ENCODE data around the gene KIAA1549.
"Not testable (repeated sequence)": the region's sequence is repeated elsewhere in the genome, so short reads cannot be mapped to it uniquely, and the experiment has no call there.

KIAA1549 gene

DNA sequence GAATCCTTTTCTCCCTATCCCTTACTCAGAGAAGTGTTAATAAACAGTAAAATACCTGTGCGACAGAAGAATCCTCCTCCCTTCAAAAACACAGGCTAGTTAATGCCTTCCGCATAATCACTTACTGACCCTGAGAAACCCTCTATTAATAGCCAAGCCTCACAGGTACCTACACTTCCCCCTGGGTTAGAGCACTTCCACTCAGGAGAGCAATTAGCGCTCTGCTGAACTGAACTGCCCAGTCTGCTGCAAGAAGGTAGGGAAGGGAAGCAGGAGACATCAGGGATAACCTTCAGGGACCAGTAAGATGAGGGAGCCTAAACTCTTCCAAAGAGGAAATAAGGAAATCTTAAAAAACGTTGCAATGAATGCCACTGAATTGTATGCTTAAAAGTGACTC lies 39.6 kb downstream of the KIAA1549 start:
- no peak for DNase-seq

DNA sequence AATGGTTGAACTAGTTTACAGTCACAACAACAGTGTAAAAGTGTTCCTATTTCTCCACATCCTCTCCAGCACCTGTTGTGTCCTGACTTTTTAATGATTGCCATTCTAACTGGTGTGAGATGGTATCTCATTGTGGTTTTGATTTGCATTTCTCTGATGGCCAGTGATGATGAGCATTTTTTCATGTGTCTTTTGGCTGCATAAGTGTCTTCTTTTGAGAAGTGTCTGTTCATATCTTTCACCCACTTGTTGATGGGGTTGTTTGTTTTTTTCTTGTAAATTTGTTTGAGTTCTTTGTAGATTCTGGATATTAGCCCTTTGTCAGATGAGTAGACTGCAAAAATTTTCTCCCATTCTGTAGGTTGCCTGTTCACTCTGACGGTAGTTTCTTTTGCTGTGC lies 40.6 kb downstream of the KIAA1549 start:
- not testable (repeated sequence) for DNase-seq

DNA sequence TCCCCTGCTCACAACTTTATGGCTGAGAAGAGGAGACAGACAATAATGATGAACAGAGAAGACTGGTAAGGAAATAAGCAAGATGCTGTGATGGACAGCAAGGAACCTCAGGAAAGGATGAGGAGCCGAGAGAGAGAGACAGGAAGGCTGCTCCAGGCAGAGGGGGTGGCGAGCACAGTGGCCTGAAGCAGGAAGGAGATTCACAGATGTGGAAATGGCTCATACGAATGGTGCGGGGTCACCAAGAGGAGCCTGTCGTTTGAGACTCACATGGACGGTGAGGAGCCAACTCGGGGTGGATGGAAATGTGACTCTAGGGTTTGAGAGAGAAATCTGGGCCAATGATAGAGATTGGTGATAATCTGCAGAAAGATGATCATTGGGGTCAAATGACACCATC lies 43.7 kb downstream of the KIAA1549 start:
- no peak for DNase-seq

DNA sequence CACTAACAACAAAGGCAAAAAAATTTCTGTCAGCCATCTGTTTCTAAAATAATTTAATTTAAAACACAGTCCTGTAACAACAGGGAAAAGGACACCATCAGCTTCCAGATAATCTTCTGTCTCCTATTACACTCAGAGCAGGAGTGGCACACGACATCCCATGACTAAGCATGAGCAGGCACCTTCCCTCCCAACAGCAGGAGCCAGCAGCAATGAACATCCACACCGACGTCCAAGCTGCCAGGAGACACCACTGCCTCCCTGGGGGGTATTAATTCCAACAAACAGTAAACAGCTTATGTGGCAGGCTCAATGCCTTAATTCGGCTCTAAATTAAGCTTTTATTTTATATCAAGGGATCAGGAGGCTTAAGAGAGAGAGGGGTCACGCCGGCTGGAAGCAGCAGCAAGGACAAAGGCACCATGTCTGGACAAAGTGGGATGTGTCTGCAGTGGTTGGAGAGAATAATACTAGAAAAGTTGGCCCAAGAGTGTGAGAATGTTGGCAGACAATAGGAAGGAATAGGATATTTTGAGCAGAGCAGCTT lies 45.7 kb downstream of the KIAA1549 start:
- peak; percentile 27 for DNase-seq

DNA sequence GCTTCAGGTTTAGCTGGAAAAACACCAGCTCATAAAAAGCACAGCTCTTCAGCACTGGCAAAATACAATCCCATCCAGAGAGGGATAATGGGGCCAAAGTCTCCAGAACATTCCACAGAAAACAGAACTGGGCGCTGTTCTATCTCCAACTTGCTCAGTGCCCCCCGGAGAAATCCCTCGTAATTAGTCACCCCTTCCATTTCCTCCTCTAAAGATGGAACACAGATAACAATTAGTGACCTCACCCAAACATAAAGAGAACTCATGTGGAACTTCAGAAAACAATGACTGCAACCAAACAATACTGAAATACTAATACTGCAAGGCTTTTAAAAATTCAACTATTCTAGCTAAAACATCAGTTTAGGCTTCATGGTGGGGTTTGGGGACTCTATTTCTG lies 46.3 kb downstream of the KIAA1549 start:
- no peak for DNase-seq

DNA sequence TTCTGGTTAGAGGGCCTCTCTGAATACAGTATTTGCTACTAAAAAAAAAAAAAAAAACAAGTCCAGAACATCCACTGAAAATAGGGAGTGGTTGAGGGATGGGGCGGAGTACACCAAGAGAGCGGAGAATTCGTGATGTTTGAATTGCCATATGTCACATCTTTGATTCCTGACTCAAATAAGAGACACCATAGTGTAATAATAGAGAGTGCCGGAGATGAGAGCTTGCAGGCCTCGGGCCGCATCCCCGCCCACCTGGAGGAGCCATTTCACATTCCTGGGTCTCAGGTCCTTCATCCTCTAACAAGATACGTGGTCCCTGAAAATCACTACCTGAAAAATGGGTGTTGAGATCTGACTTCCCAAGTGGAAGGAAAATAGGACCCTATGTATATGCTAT lies 46.8 kb downstream of the KIAA1549 start:
- DNase-seq = no peak

DNA sequence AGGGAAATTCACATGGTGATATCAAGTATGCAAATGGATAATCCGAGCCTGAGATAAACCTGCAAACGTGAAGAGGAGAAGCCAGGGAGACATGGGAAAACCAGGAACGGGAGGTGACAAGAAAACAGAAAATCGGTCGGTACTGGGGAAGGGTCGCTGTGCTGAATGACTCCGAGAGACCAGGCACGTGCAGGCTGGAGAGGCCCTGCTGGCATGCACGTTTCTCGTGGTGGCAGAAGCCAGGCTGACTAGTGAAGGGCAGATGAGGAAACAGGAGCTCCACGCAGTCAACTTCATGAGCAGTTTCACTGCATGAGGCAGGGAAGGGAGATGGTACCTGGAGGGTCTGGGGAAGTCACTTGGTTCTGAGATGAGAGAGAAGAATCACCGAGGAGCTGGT lies 48.3 kb downstream of the KIAA1549 start:
- DNase-seq = no peak

DNA sequence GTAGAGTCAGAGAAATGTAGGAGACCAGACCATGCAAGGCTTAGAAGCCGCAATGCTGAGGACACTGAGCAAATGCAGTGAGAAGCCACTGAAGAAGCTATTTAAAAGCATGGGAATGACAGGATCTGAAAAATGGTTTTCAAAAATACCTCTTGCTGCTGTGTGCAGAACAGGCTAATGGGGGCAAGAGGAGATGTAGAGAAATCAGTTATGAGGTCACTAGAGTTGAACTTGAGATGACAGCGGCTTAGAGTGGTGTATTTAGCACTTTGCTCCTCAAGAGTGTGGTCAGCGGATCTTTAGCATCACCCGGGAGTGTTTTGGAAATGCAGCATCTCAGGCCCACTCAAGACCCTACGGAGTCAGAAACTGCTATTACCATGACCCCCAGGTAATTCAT lies 48.8 kb downstream of the KIAA1549 start:
- no peak for DNase-seq

DNA sequence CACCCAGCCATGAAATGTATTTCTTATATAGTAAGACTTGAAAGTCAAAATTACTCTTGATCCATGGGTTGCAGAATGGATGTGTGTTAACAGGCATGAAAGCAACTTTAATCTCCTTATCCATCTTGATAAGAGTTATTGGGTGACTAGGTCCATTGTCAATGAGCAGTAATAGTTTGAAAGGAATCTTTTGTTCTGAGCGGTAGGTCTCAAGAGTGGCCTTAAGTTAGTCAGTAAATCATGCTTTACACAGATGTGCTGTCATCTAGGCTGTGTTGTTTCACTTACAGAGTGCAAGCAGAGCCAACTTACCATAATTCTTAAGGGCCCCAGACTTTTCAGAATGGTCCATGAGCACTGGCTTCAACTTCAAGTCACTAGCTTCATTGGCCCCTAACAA lies 51.2 kb downstream of the KIAA1549 start:
- no peak for DNase-seq

DNA sequence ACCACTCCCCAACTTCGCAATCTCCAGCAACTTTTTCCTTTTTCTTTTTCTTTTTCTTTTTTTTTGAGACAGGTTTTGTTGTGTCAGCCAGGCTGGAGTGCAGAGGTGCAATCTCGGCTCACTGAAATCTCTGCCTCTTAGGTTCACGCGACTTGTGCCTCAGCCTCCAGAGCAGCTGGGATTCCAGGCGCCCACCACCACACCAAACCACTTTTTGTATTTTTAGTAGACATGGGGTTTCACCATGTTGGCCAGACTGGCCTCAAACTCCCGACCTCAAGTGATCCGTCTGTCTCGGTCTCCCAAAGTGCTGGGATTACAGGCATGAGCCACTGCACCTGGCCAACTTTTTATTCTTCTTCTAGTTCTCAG lies 55.0 kb downstream of the KIAA1549 start:
- DNase-seq = no peak

DNA sequence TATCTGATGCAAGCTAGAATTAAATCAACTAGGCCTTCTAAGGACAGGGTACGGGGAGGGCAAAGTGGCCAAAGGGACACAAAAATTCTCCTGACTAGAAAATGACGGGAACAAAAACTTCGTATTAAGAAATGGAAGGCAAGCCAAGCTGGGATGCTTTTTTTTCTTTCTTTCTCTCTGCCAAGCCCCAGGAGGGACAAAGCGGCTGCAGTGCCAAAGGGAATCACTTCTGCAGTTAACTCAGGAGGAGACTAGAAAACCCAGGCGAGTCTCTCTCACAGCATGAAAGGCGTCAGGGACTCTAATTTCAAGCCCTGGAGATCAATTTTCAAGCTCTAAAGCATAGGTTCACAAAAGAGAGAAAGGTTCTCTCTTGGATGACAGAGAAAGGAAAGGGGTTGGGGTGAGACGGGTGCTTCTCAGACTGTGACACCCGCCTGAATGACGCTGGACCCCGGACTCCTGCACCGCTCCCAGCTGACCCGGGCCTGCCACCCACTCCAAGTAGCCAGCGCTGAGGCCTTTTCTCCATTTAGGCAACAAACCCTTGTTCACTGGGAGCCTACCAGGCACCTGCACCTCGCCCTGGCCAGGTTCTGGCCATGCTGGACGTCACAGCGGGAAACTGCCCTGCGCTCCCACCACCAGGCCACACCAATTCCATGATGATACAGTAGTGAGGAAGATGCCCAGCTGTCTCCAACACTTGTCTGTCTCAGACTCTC lies 56.5 kb downstream of the KIAA1549 start:
- DNase-seq = no peak

DNA sequence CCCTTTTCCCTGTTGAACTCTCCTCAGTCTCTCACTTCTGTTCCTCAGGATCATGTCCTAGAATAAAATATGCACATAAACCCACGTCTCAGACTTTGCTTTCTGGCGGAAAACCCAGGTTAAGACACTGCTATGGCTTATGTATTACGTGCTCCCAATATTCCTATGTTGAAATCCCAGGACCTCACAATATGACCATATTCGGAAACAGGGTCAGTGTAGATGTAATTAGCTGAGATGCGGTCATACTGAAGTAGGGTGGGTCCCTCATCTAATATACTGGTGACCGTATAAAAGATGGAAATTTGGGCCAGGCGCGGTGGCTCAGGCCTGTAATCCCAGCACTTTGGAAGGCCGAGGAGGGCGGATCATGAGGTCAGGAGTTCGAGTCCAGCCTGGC lies 59.9 kb downstream of the KIAA1549 start:
- DNase-seq = no peak

DNA sequence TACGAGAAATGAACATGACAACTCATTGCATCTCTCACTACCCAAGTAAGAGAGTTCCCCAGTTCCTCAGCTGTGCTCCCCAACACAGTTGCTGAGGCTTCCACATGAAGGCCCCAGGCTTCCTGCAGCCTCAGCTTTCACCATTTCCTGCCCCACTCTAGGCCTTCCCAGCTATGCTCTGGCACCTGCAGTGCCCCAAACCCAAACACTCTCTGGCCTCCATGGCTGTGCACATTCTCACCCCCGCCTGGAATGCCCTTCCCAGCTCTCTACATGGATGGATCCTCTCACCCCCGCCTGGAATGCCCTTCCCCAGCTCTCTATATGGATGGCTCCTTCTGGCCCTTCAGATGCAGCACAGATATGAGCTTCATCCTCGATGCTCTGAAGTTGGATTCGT lies 61.3 kb downstream of the KIAA1549 start:
- no peak for DNase-seq

DNA sequence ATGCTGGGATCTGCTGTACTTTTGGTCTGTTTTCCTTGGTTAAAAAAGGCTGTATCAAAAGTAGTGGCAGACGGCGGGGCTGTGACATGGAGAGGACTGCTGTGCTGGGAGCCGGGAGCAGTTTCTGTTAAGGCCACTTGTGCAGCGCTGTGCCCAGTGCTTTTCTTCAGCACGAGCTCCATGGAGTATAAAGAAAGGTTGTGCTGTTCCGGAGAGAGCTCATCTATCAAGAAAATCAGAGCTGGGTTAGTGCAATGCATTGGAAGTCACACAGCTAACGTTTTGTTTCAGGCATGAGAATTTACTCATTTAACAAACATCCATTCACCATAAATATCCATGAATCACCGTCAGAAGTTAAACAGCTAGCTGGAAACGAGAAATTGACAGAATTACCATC lies 62.0 kb downstream of the KIAA1549 start:
- no peak for DNase-seq

DNA sequence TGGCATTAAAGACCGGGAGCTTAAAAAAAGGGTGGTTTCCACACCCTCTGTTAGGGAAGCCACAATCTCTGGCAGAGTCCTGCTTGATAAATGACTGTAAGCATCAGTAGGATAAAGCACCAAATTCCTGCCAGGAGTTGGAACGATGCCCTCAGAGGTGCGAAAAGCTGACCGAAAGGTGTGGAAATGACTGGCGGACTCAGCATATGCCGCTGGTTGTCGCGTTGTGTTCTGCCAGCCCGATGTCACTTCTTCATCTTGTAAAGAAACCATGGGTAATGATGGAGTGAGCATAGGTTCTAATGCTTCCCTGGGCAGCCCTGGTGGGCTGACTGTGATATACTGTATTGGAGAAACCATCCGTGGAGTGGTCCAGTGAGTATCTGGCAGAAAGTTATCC lies 62.4 kb downstream of the KIAA1549 start:
- DNase-seq = no peak

DNA sequence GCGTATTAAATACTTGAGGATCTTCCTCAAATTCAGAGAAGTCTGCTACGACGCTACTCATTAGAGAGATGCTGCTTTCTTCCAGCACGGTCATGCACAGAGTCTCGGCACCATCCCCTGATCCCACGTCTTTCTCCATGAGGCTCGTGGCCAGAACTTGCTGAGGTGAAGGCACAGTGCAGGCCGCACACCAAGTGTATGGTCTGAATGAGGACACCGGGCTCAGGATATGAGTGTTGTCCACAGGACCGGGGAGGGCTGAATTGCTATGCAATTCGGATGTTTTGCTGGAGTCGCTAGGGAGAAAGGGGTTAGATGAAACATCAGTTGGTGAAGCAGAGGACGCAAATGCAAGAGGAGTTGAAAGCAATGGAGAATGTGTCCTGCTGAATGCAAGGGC lies 63.0 kb downstream of the KIAA1549 start:
- DNase-seq = no peak

DNA sequence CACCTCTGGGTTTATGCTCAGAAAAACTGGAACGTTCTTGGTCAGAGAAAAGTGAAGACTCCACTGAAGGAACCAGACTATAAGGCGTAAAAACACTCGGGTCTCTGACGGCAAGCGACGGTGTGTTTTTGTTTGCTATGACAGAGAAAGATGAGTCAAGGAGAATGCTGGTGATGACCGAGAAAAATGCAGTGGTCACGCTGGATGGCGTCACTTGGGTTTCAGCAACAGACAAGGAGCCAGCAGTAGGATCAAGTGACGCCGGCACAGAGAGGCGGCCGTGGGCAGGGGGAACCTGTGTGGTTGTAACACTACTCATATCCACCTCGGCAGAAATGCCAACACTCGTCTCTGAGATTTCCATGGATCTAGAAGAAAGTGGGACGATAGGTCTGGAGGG lies 63.4 kb downstream of the KIAA1549 start:
- no peak for DNase-seq

DNA sequence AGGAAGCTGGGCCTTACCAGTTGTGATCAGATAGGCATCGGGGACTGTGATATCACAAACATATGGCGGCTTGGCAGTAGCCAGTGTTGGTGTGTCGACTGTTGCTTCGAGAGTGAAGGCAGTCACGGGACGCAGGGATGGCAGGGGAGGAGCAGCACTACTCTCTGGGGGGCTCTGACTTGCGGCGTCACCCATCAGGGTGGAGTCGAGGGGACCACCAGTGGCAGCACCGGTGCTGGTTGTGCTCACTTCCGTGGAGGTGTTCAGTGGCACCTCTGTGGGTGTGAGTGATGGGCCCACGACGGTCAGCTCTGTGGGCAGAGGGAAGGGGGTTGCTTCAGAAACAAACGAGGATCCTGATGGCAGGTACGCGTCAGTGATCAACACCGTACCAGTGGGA lies 64.5 kb downstream of the KIAA1549 start:
- DNase-seq = no peak

DNA sequence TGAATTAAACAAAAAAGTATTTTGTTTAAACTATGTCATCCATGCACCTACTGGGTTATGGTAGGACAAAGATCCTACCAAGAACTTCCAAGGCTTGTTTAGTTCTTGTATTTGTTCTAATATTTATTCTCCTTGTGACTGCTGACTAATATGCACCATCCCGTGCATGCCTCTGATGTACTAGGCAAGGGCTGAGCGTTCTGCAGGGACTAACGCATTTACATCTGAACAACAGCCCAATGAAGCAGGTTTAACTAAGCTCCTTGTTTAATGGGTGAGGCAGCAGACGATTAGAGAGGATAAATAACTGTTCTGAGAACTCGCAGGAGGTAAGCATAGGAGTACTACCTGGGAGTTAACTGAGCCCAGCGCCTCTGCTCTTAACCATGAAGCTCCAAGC lies 64.9 kb downstream of the KIAA1549 start:
- DNase-seq = no peak

DNA sequence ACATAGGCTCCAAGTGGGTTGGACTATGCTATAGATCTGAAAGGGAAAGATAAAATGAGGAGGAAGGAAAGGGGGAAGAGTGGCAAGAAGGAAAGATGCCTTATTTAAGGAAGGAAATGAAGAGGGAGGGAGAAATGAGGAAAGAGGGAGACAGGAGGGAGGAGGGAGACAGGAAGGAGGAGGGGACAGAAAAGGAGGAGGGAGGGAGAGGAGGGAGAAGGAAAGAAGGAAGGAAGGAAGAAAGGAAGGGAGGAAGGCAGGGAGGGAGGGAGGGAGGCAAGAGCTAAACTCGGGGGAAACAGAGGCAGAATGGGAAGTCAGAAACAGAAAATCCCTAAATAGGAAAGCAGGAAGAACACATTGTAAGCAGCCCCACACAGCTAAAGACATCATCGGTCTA lies 67.4 kb downstream of the KIAA1549 start:
- DNase-seq = no peak

DNA sequence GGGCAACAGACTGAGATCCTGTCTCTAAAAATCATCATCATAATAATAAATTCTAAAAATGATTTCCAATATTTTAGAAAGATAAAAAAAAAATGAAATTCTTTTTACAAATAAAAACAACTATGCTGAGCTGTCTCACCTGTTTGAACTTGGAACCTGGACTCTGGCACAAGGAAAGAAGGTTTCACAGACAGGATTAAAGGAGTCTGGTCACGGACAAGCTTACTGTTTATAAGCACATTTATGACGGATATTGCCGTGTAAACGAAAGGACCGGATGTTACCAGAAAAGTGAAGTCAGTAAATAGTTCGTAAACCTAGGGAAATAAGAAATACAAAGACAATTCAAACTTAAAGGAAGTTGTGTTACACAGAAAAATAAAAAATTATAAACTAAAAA lies 70.2 kb downstream of the KIAA1549 start:
- no peak for DNase-seq

DNA sequence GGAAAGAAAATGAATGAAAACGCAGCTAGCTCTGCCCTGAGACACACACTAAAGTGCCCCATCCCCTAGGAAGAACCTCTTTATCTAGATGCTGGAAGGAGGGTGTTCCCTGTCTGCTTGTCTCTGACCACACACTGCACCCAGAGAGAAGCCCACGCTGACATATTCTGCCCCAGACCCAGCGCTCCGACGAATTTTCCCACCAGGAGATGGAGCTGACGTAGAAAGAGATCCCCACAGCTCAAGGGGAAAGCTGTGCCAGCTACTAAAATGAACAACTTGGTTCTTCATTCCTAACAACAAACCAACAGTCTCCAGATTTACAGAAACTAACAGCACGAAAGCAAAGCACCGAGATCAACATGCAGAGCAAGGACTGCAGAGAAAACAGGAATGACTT lies 73.3 kb downstream of the KIAA1549 start:
- DNase-seq = no peak

DNA sequence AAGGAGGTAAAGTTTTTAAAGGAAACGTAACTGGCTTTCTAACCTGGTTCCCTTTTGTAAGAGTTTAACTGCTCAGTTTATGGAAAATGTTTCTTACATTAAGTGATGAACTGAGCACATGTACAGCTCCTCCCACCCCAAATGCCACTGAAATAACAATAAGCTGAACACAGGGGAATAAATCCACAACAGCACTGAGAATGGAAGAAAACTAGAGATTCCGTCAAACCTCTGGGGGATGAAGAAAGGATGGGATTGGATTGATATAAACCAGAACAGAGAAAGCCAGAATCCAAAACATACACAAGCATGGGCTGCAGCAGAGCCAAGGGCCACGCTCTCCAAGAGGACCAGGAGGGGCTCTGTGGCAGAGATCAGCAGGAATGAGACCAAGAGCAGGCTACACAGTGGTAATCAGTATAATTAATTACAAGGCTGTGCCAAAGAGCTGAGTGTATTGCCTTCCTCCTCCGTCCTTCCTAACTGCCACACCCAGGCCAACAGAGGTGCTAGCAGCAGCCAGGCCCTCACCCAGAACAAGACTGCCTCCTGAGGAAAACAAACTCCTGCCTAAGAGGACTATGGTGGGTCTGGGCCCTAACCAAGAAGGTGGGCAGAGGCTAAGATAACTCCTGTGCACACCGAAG lies 73.9 kb downstream of the KIAA1549 start:
- no peak for DNase-seq

DNA sequence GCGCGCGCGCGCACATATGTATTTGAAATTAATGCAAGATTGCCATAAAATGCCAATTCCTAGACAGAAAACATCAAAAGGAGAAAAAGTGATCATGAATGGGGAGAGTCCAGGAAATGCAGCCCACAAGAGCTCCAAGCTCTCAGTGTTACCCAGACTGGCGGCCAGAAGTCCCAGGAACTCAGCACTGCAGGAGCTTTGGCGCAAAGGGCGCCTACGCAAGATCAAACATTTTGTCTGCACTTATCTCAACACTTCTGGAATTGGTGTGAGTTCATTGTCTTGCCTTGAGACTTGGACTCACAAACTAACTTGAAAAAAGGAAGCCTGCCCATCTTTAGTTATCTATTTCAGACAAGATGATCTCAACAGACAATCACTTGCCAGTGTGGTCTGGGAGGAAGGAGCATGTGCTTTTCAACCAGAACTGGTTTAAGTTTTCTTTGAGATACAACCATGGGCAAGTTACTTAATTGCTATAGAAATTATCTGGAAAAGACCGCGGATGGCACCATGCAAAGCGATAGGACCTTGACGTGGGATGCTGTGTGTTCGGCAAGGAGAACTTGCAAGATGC lies 77.2 kb downstream of the KIAA1549 start:
- no peak for DNase-seq

Data from SHP77 treated with DMSO at 0.1 percent for 48 hours (cell line).